Activated CD8-positive, alpha-beta memory T cell treated with anti-CD3 and anti-CD28 coated beads, Interleukin-2, amount 10 ng/mL, durations not matched to agents 7 days and 5 days (primary cell): ENCODE measurements around the gene ACSF3. TPM values are rescaled to one million over a fixed set of nuclear protein-coding genes. Genes with fewer than 3 reads are reported as not detected.

Source experiments
- ATAC-seq: fragments of 150-1000 bp; cut with Tn5 transposase; one replicate; pipeline ENCODE4 v1.10.0; 2021; ENCODE audit warnings: moderate library complexity
- CTCF ChIA-PET: fragments of 350-600 bp; sonication (Branson Sonifier 250); formaldehyde crosslinking; loops from one replicate; lab custom pipeline; 2021; ENCODE audit warnings: antibody characterized with exemption; lab: Charles Lee
- DNase-seq: peaks from one replicate; pipeline ENCODE4 v3.0.0-alpha.2; 2020
- H3K27ac Mint-ChIP-seq: one replicate; pipeline ENCODE4 v1.8.0; 2021; ENCODE audit warnings: mild to moderate bottlenecking, mixed read lengths
- H3K27me3 Mint-ChIP-seq: one replicate; pipeline ENCODE4 v1.8.0; 2021; ENCODE audit warnings: mixed read lengths
- H3K36me3 Mint-ChIP-seq: one replicate; pipeline ENCODE4 v1.8.0; 2021; ENCODE audit warnings: mild to moderate bottlenecking, mixed read lengths
- H3K4me1 Mint-ChIP-seq: one replicate; pipeline ENCODE4 v1.8.0; 2021; ENCODE audit warnings: mixed read lengths
- H3K4me3 Mint-ChIP-seq: one replicate; pipeline ENCODE4 v1.8.0; 2021; ENCODE audit warnings: mild to moderate bottlenecking, moderate library complexity, mixed read lengths
- H3K9me3 Mint-ChIP-seq: one replicate; pipeline ENCODE4 v1.8.0; 2022; ENCODE audit warnings: low read depth, mixed read lengths
- total RNA-seq, 2 experiments: library from RNA; stranded (reverse); gene quantifications; one replicate each; pipeline ENCODE4 v1.2.3, GENCODE V29; 2021

ACSF3 gene
- total RNA-seq, 2 experiments from 2014 or later: 43.6 to 56.7 TPM

- CTCF ChIA-PET: no interaction called here
These were observed 36.8 kb downstream of the ACSF3 start for GRCh38 chr16:89130448-89130847.

GRCh38 chr16:89131783-89132182, 38.1 kb downstream of the ACSF3 start:
- H3K4me1 Mint-ChIP-seq: peaks cover 7% of the 10 kb centered on the region
- no peak overlapping the region for H3K27ac Mint-ChIP-seq
- DNase-seq (no peak), ATAC-seq (no peak)
- CTCF ChIA-PET: no interaction called here
- H3K36me3 Mint-ChIP-seq: peaks cover 36% of the 10 kb centered on the region
- no peak overlapping the region for H3K4me3 Mint-ChIP-seq
- no peaks in the 10 kb centered on the region for H3K27me3 Mint-ChIP-seq
- H3K9me3 Mint-ChIP-seq: no peaks in the 10 kb centered on the region

More at GRCh38 chr16:89130448-89130847, 36.8 kb downstream of the ACSF3 start:
- DNase-seq (no peak), ATAC-seq (no peak)
- Mint-ChIP-seq H3K4me1 (peaks cover 7% of the 10 kb centered on the region), H3K27ac (no peak overlapping the region), H3K27me3 (no peaks in the 10 kb centered on the region), H3K36me3 (peaks cover 42% of the 10 kb centered on the region), H3K4me3 (no peak overlapping the region), H3K9me3 (peaks cover 3% of the 10 kb centered on the region)

- Mint-ChIP-seq H3K36me3 (peaks cover 36% of the 10 kb centered on the region), H3K4me3 (no peak overlapping the region), H3K27me3 (no peaks in the 10 kb centered on the region), H3K9me3 (no peaks in the 10 kb centered on the region), H3K4me1 (peaks cover 7% of the 10 kb centered on the region), H3K27ac (no peak overlapping the region)
- CTCF ChIA-PET: no interaction called here
- DNase-seq (no peak), ATAC-seq (no peak)
These were observed 38.7 kb downstream of the ACSF3 start for GRCh38 chr16:89132194-89133005.

- no peaks in the 10 kb centered on the region for H3K27me3 Mint-ChIP-seq
- H3K4me3 Mint-ChIP-seq: no peak overlapping the region
- peaks cover 3% of the 10 kb centered on the region for H3K4me1 Mint-ChIP-seq
- peaks cover 35% of the 10 kb centered on the region for H3K36me3 Mint-ChIP-seq
- H3K9me3 Mint-ChIP-seq: no peaks in the 10 kb centered on the region
- DNase-seq (no peak), ATAC-seq (no peak)
- no peak overlapping the region for H3K27ac Mint-ChIP-seq
- CTCF ChIA-PET: no interaction called here
These were observed 39.9 kb downstream of the ACSF3 start for GRCh38 chr16:89133457-89134127.

- Mint-ChIP-seq H3K4me1 (no peaks in the 10 kb centered on the region), H3K27me3 (no peaks in the 10 kb centered on the region), H3K9me3 (no peaks in the 10 kb centered on the region), H3K4me3 (no peak overlapping the region), H3K36me3 (peaks cover 28% of the 10 kb centered on the region), H3K27ac (no peak overlapping the region)
- ATAC-seq: no peak
- CTCF ChIA-PET: no interaction called here
- no peak for DNase-seq
These were observed 40.6 kb downstream of the ACSF3 start for GRCh38 chr16:89134269-89134668.

GRCh38 chr16:89135166-89135565, 41.5 kb downstream of the ACSF3 start:
- peaks cover 19% of the 10 kb centered on the region for H3K36me3 Mint-ChIP-seq
- ATAC-seq: no peak
- no peaks in the 10 kb centered on the region for H3K27me3 Mint-ChIP-seq
- CTCF ChIA-PET: no interaction called here
- DNase-seq: no peak
- no peaks in the 10 kb centered on the region for H3K4me1 Mint-ChIP-seq
- H3K27ac Mint-ChIP-seq: no peak overlapping the region
- H3K4me3 Mint-ChIP-seq: no peak overlapping the region
- no peaks in the 10 kb centered on the region for H3K9me3 Mint-ChIP-seq

- DNase-seq: no peak
- Mint-ChIP-seq H3K27ac (no peak overlapping the region), H3K27me3 (no peaks in the 10 kb centered on the region), H3K4me1 (no peaks in the 10 kb centered on the region), H3K36me3 (peaks cover 14% of the 10 kb centered on the region), H3K4me3 (no peak overlapping the region), H3K9me3 (no peaks in the 10 kb centered on the region)
- ATAC-seq: no peak
- CTCF ChIA-PET: no interaction called here
These were observed 42.5 kb downstream of the ACSF3 start for GRCh38 chr16:89135971-89136765.

GRCh38 chr16:89136931-89137330, 43.3 kb downstream of the ACSF3 start:
- no peak for ATAC-seq
- DNase-seq: no peak
- no peaks in the 10 kb centered on the region for H3K9me3 Mint-ChIP-seq
- H3K27me3 Mint-ChIP-seq: no peaks in the 10 kb centered on the region
- H3K4me3 Mint-ChIP-seq: no peak overlapping the region
- H3K36me3 Mint-ChIP-seq: peaks cover 12% of the 10 kb centered on the region
- CTCF ChIA-PET: no interaction called here
- H3K27ac Mint-ChIP-seq: no peak overlapping the region
- no peaks in the 10 kb centered on the region for H3K4me1 Mint-ChIP-seq

GRCh38 chr16:89137666-89138512, 44.2 kb downstream of the ACSF3 start:
- ATAC-seq: no peak
- no peaks in the 10 kb centered on the region for H3K9me3 Mint-ChIP-seq
- CTCF ChIA-PET: no interaction called here

GRCh38 chr16:89138513-89138795, 44.8 kb downstream of the ACSF3 start:
- H3K4me3 Mint-ChIP-seq: no peak overlapping the region
- peaks cover 11% of the 10 kb centered on the region for H3K36me3 Mint-ChIP-seq
- no peaks in the 10 kb centered on the region for H3K9me3 Mint-ChIP-seq
- H3K27ac Mint-ChIP-seq: no peak overlapping the region
- no peaks in the 10 kb centered on the region for H3K27me3 Mint-ChIP-seq
- DNase-seq (no peak), ATAC-seq (no peak)
- no peaks in the 10 kb centered on the region for H3K4me1 Mint-ChIP-seq
- CTCF ChIA-PET: no interaction called here

More at GRCh38 chr16:89137666-89138512, 44.2 kb downstream of the ACSF3 start:
- peaks cover 12% of the 10 kb centered on the region for H3K36me3 Mint-ChIP-seq
- no peaks in the 10 kb centered on the region for H3K27me3 Mint-ChIP-seq
- H3K4me1 Mint-ChIP-seq: no peaks in the 10 kb centered on the region
- H3K4me3 Mint-ChIP-seq: no peak overlapping the region
- no peak overlapping the region for H3K27ac Mint-ChIP-seq
- DNase-seq: no peak

- Mint-ChIP-seq H3K4me3 (no peak overlapping the region), H3K27me3 (no peaks in the 10 kb centered on the region), H3K27ac (no peak overlapping the region), H3K4me1 (no peaks in the 10 kb centered on the region), H3K36me3 (peaks cover 8% of the 10 kb centered on the region), H3K9me3 (no peaks in the 10 kb centered on the region)
- CTCF ChIA-PET: no interaction called here
- ATAC-seq: no peak
- no peak for DNase-seq
These were observed 45.3 kb downstream of the ACSF3 start for GRCh38 chr16:89138843-89139520.

- CTCF ChIA-PET: no interaction called here
- no peaks in the 10 kb centered on the region for H3K27me3 Mint-ChIP-seq
- H3K9me3 Mint-ChIP-seq: no peaks in the 10 kb centered on the region
- H3K36me3 Mint-ChIP-seq: peaks cover 2% of the 10 kb centered on the region
- ATAC-seq (no peak), DNase-seq (no peak)
- H3K4me3 Mint-ChIP-seq: no peak overlapping the region
- H3K27ac Mint-ChIP-seq: no peak overlapping the region
- no peaks in the 10 kb centered on the region for H3K4me1 Mint-ChIP-seq
These were observed 46.3 kb downstream of the ACSF3 start for GRCh38 chr16:89139907-89140361.
